ENCODE results near the gene PDZK1. TPM values are rescaled to one million over a fixed set of nuclear protein-coding genes. Genes with fewer than 3 reads are reported as not detected.

The PDZK1 gene
- total RNA-seq, 1 donor from 2014 or later, result not detected

DNA sequence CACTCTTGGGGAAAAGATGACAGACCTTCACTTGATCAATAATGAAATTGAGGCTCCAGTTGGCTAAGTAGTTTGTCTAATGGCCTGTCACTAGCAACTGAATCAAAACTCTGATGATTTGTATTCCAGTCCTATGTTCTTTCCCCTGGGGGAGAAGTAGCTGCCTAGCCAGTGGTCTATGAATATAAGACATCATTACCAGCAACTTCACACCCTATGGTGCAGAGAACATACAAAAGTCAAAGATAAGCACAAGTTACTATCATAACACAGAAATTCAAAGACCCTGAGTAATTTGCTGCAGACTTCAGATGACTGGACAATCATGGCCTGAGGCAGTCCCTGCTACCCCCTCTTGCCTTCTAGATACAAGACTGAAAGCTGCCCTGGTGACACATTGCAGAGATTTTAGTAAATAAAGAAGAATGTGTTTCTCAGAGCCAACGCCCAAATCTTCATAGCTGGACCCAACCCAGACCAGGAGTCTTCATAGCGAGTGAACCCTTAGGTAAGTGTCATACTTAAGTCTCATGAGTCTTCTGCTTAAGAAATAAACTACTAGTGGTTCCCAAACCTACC, 993 bp downstream of the PDZK1 start:
- TF ChIP-seq, protein P1, sequence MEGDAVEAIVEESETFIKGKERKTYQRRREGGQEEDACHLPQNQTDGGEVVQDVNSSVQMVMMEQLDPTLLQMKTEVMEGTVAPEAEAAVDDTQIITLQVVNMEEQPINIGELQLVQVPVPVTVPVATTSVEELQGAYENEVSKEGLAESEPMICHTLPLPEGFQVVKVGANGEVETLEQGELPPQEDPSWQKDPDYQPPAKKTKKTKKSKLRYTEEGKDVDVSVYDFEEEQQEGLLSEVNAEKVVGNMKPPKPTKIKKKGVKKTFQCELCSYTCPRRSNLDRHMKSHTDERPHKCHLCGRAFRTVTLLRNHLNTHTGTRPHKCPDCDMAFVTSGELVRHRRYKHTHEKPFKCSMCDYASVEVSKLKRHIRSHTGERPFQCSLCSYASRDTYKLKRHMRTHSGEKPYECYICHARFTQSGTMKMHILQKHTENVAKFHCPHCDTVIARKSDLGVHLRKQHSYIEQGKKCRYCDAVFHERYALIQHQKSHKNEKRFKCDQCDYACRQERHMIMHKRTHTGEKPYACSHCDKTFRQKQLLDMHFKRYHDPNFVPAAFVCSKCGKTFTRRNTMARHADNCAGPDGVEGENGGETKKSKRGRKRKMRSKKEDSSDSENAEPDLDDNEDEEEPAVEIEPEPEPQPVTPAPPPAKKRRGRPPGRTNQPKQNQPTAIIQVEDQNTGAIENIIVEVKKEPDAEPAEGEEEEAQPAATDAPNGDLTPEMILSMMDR (IDR thresholded peaks at IDR 0.05), result no peak
- intact Hi-C loops (cut with DNase I), result no loop called here
- no peaks in the 10 kb centered on the region for H3K9me3 ChIP-seq
- H3K27me3 ChIP-seq, result no peaks in the 10 kb centered on the region
- no peak overlapping the region for H3K4me3 ChIP-seq
- H3K4me1 ChIP-seq, result no peaks in the 10 kb centered on the region
- no peaks in the 10 kb centered on the region for H3K36me3 ChIP-seq
- no peak for DNase-seq (ENCODE audit: low spot score in 2 of 2)
- no peak overlapping the region for H3K27ac ChIP-seq

DNA sequence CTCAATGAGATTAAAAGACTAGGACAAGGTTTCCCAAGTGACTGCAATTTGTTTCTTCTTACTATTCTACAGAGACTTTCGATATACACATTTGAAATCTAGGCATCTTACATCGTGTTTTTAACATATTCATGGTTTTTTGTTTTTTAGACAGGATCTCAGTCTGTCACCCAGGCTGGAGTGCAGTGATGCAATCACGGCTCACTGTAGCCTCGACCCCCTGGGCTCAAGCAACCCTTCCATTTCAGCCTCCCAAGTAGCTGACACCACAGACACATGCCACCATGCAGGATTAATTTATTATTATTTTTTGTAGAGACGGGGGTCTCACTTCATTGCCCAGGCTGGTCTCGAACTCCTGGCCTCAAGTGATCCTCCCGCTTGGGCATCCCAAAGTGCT, 1.5 kb downstream of the PDZK1 start:
- no peaks in the 10 kb centered on the region for H3K27me3 ChIP-seq
- intact Hi-C loops (cut with DNase I), result no loop called here
- TF ChIP-seq, protein P1 (IDR thresholded peaks at IDR 0.05), result no peak
- H3K36me3 ChIP-seq, result no peaks in the 10 kb centered on the region
- H3K9me3 ChIP-seq, result no peaks in the 10 kb centered on the region
- H3K4me3 ChIP-seq, result no peak overlapping the region
- no peaks in the 10 kb centered on the region for H3K4me1 ChIP-seq
- DNase-seq (ENCODE audit: low spot score in 2 of 2), result no peak
- no peak overlapping the region for H3K27ac ChIP-seq

DNA sequence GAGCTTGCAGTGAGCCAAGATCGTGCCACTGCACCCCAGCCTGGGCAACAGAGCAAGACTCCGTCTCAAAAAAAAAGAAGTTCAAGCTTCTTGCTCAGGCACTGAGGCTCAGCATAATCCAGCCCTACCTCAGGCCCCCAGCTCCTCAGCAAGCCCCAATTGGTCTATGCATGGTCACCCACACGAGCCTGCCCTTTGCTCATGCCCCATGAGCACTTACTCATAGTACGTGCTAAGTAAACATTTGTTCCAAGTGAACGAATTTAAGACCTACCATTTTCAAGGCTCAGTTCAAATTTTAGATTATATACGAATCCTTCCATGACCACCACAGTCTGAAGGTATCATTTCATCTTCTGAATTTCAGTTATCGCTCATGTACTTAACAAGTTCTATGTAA, 4.3 kb downstream of the PDZK1 start:
- H3K27me3 ChIP-seq, result no peaks in the 10 kb centered on the region
- H3K36me3 ChIP-seq, result no peaks in the 10 kb centered on the region
- no peak overlapping the region for H3K4me3 ChIP-seq
- H3K4me1 ChIP-seq, result no peaks in the 10 kb centered on the region
- intact Hi-C loops (cut with DNase I), result no loop called here
- H3K27ac ChIP-seq, result no peak overlapping the region
- no peaks in the 10 kb centered on the region for H3K9me3 ChIP-seq
- no peak for DNase-seq (ENCODE audit: low spot score in 2 of 2)
- TF ChIP-seq, protein P1 (IDR thresholded peaks at IDR 0.05), result no peak

DNA sequence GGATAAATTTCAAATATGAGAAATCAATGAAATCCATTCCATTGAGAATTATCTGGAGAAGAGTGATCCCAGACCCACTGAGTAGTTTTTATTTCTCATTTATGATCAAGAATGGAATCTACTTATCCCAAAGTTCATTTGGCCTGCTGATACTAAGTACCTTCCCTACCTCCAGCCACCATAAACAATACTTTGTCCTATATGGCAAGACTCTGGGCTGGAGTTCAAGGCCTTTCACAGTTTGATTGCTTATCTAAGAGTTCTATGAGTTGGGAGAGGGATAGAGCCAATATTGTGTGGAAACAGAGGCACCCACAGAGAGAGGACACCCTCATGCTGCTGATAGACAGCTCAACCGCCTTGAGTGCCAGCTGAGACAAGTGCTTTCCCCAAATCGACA, 5.1 kb downstream of the PDZK1 start:
- H3K27ac ChIP-seq, result no peak overlapping the region
- no peak for DNase-seq (ENCODE audit: low spot score in 2 of 2)
- TF ChIP-seq, protein P1 (IDR thresholded peaks at IDR 0.05), result no peak
- no peaks in the 10 kb centered on the region for H3K4me1 ChIP-seq
- H3K27me3 ChIP-seq, result no peaks in the 10 kb centered on the region
- no peaks in the 10 kb centered on the region for H3K9me3 ChIP-seq
- H3K36me3 ChIP-seq, result no peaks in the 10 kb centered on the region
- H3K4me3 ChIP-seq, result no peak overlapping the region
- intact Hi-C loops (cut with DNase I), result no loop called here

DNA sequence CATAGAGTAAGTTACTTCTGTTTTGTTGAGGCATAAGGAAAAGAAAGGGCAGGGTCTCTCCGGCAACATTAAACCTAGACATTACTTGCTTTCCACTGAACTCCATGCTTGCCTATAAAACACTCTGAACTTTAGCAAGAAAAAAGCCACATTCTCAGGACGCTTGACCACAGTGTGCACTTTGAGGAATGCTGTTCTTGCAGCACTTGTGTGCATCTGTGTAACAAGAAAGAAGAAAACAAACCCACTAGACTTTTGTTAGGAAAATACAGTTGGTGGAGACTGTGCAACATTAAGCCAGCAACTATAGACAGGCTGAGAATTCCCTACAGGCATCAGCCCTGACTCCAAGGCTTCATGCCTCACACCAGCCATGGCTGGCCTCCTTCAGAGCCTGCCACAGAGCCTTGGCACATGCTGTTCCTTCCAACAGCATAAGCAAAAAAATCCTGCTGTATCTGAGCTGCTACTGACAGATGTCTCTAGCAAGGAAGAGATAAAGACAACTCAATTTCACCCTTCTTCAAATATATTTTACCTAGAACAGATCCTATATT, 5.8 kb downstream of the PDZK1 start:
- no peak for DNase-seq (ENCODE audit: low spot score in 2 of 2)
- H3K4me1 ChIP-seq, result no peaks in the 10 kb centered on the region
- no peaks in the 10 kb centered on the region for H3K36me3 ChIP-seq
- H3K27ac ChIP-seq, result no peak overlapping the region
- H3K9me3 ChIP-seq, result no peaks in the 10 kb centered on the region
- intact Hi-C loops (cut with DNase I), result no loop called here
- no peaks in the 10 kb centered on the region for H3K27me3 ChIP-seq
- no peak overlapping the region for H3K4me3 ChIP-seq
- TF ChIP-seq, protein P1 (IDR thresholded peaks at IDR 0.05), result no peak

DNA sequence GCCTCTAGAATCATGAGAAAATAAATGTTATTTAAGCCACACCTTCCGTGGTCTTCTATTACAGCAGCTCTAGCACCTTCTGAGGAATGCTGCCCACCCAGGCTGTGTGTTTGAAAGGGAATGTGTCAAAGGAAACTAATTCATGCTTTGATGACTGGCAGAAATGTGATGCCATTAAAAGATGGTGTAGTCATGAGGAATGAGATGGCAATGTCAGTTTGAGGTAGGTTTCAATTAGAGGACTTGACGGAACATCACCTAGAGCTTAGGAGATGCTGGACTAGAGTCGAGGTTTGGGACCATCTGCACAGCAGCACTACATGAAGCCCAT, 10.6 kb downstream of the PDZK1 start:
- Histone ChIP-seq H3K4me3 (no peak overlapping the region), H3K4me1 (no peaks in the 10 kb centered on the region), H3K36me3 (no peaks in the 10 kb centered on the region), H3K9me3 (no peaks in the 10 kb centered on the region), H3K27ac (no peak overlapping the region), H3K27me3 (no peaks in the 10 kb centered on the region)
- intact Hi-C loops (cut with DNase I), result no loop called here
- DNase-seq (ENCODE audit: low spot score in 2 of 2), result no peak
- TF ChIP-seq, protein P1 (IDR thresholded peaks at IDR 0.05), result no peak
